Dendritic cell treated with granulocyte-macrophage colony-stimulating factor and Interleukin-4, amounts not matched to agents 40 ng/mL and 50 ng/mL, for 4 days (primary cell): ENCODE measurements around the gene RLF.

Source experiments
- H3K27ac Mint-ChIP-seq: one replicate; pipeline ENCODE4 v1.8.0; 2022; ENCODE audit warnings: mild to moderate bottlenecking, mixed read lengths
- H3K27me3 Mint-ChIP-seq: one replicate; pipeline ENCODE4 v1.8.0; 2022; ENCODE audit warnings: mild to moderate bottlenecking, mixed read lengths
- H3K36me3 Mint-ChIP-seq: one replicate; pipeline ENCODE4 v1.8.0; 2022; ENCODE audit warnings: low read depth, mixed read lengths
- H3K4me1 Mint-ChIP-seq: one replicate; pipeline ENCODE4 v1.8.0; 2022; ENCODE audit warnings: low read depth, mixed read lengths
- H3K4me3 Mint-ChIP-seq: one replicate; pipeline ENCODE4 v1.8.0; 2022; ENCODE audit warnings: mild to moderate bottlenecking, moderate library complexity, mixed read lengths
- H3K9me3 Mint-ChIP-seq: one replicate; pipeline ENCODE4 v1.8.0; 2022; ENCODE audit warnings: mixed read lengths
- intact Hi-C: fragments of 100-400 bp; cut with micrococcal nuclease; formaldehyde crosslinking; loops from one replicate; pipeline ENCODE4 v1.15.0; 2022

Gene RLF

GRCh38 chr1:40264354-40264781 is 103.2 kb downstream of the RLF start:
- intact Hi-C loops = loop anchor here (10.0 kb wide), 1 partner anchor 180 kb away; no protein-coding TSS in a partner anchor
- Mint-ChIP-seq H3K4me1 (peaks cover 6% of the 10 kb centered on the region), H3K4me3 (no peak overlapping the region), H3K27ac (no peak overlapping the region), H3K9me3 (no peaks in the 10 kb centered on the region), H3K36me3 (peaks cover 67% of the 10 kb centered on the region), H3K27me3 (no peaks in the 10 kb centered on the region)

DNA sequence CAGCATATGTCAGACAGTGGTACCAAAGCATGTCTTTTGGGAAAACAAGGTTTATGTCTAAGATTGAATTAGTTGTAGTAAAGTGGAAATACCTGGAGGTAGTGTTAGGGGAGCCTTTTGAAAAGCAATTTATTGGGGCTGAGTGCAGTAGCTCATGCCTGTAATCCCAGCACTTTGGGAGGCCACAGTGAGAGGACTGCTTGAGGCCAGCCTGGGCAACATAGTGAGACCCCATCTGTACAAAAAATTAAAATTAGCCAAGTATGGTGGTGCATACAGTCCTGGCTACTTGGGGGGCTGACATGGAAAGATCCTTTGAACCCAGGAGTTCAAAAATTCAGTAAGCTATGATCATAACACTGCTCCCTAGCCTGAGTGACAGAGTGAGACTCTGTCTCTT is 104.1 kb downstream of the RLF start:
- peaks cover 7% of the 10 kb centered on the region for H3K4me1 Mint-ChIP-seq
- peaks cover 67% of the 10 kb centered on the region for H3K36me3 Mint-ChIP-seq
- no peak overlapping the region for H3K4me3 Mint-ChIP-seq
- no peak overlapping the region for H3K27ac Mint-ChIP-seq
- no peaks in the 10 kb centered on the region for H3K9me3 Mint-ChIP-seq
- H3K27me3 Mint-ChIP-seq = no peaks in the 10 kb centered on the region
- intact Hi-C loops = loop anchor here (10.0 kb wide), 1 partner anchor 180 kb away; no protein-coding TSS in a partner anchor

DNA sequence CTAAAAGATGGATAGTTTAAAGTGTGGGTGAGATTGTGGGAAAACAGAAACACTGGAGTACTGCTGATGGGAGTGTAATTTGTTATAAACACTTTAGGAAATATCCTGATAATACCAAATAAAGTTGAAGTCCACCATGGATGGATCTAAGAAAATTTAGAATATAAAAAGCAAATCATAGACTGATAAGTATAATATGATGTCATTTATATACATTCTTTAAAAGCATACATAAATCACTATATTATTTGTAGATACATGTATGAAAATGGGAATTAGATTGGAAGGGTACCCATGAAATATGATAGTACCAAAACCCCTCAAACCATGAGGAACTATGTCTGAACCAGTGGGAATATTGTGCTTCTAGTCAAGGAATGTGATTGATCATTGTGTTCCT is 104.7 kb downstream of the RLF start:
- Mint-ChIP-seq H3K36me3 (peaks cover 67% of the 10 kb centered on the region), H3K27me3 (no peaks in the 10 kb centered on the region), H3K27ac (no peak overlapping the region), H3K4me1 (peaks cover 11% of the 10 kb centered on the region), H3K9me3 (no peaks in the 10 kb centered on the region), H3K4me3 (no peak overlapping the region)
- intact Hi-C loops = loop anchor here (10.0 kb wide), 1 partner anchor 181 kb away; no protein-coding TSS in a partner anchor

GRCh38 chr1:40266786-40267535 is 105.8 kb downstream of the RLF start:
- Mint-ChIP-seq H3K4me1 (peaks cover 11% of the 10 kb centered on the region), H3K27ac (no peak overlapping the region), H3K36me3 (peaks cover 63% of the 10 kb centered on the region), H3K4me3 (no peak overlapping the region), H3K27me3 (no peaks in the 10 kb centered on the region), H3K9me3 (no peaks in the 10 kb centered on the region)
- intact Hi-C loops = loop anchor here (10.0 kb wide), 1 partner anchor 182 kb away; no protein-coding TSS in a partner anchor

DNA sequence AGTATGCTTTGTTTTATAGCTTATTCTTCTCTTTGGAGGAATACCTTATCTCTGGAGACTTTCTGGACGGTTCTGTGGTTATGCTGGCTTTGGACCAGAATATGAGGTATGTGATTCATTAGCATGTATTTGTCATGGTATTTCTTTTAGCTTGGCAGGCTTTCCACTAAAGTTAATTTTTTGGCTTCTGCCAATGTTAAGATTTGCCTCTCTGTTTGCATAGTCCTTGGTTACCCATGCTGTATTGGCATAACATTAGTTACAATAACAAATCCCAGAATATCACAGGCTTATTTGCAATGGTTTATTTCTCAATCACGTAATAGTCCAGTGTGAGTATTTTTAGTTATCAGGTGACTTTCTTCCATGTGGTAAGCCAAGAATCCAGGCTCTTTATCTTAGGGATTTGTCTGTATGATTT is 106.6 kb downstream of the RLF start:
- Mint-ChIP-seq H3K4me3 (no peak overlapping the region), H3K27ac (no peak overlapping the region), H3K27me3 (no peaks in the 10 kb centered on the region), H3K4me1 (peaks cover 7% of the 10 kb centered on the region), H3K36me3 (peaks cover 62% of the 10 kb centered on the region), H3K9me3 (no peaks in the 10 kb centered on the region)
- intact Hi-C loops = loop anchor here (10.0 kb wide), 1 partner anchor 183 kb away; no protein-coding TSS in a partner anchor

DNA sequence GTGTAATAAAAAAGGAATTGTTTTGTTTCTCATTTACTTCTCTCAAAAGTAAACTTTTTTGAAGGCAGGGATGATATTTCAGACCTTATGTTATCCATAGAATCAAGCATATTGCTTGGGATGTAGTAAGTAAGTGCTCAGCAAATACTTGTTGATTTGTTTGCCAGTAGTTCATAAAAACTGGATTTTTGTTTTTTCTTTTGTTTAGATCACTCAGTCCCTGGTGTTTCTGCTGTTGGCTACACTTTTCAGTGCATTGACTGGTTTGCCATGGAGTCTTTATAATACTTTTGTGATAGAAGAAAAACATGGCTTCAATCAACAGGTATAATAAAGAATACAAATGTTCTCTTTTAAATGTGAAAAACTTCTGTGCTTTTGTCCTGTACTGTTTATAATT is 107.0 kb downstream of the RLF start:
- no peak overlapping the region for H3K4me3 Mint-ChIP-seq
- no peaks in the 10 kb centered on the region for H3K9me3 Mint-ChIP-seq
- H3K4me1 Mint-ChIP-seq = peaks cover 5% of the 10 kb centered on the region
- peaks cover 62% of the 10 kb centered on the region for H3K36me3 Mint-ChIP-seq
- H3K27ac Mint-ChIP-seq = no peak overlapping the region
- intact Hi-C loops = loop anchor here (10.0 kb wide), 1 partner anchor 183 kb away; no protein-coding TSS in a partner anchor
- no peaks in the 10 kb centered on the region for H3K27me3 Mint-ChIP-seq

DNA sequence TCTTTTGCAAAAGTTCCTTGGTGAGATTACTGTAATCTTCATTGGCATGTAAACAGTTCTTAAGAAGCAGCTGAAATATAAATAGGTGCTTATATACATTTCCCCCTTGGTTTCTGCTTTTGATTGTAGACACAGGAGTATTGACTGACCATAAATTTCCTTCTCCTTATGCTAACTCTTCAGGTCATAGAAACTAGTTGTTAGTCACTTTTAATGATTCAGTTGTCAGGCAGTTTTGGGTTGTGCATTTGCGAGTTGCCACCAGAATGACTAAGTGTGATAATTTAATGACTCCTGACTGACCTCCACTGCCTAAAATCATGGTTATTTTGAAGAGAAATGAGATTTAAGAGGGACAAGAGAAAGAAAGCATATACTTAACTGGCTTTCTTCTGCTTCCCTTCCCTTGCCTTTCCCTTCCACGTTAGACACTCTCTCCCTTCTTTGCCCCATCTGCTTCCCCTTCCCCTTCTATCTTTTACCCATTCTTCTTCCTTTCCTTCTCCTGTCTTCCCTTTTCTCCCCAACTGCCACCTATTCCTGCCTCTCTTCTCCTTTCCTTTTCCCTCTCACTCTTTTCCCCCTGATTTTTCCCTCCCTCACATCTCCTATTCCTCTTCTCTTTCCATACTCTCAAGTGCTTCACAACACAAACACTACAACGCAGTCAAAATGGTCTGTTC is 109.1 kb downstream of the RLF start:
- Mint-ChIP-seq H3K27ac (peak overlapping the region; percentile 2), H3K4me1 (peaks cover 15% of the 10 kb centered on the region), H3K4me3 (no peak overlapping the region), H3K36me3 (peaks cover 69% of the 10 kb centered on the region), H3K9me3 (no peaks in the 10 kb centered on the region), H3K27me3 (no peaks in the 10 kb centered on the region)
- intact Hi-C loops = loop anchor here (10.0 kb wide), 1 partner anchor 55 kb away; no protein-coding TSS in a partner anchor

DNA sequence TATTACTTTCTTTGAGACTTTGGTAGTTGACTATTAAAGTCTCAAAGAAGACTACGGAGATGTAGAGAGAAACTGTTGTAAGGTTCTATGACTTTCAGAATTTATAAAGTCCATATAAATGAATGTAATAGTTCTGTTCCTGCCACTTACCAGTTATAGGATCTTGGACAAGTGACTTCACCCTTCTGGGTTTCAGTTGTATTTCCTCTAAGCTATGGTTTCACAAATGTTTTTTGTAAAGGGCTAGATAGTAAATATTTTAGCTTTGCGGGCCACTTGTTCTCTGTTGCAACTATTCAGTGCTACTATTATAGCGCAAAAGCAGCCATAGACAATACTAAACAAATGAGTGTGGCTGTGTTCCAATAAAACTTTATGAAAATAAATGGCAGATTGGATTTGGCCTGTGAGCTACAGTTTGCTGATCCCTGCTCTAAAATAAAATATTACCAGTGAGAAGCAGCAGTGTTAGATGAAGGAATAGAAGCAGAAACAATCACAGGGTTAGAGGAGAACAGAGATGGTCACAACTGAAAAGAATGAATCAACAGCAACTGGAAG is 111.5 kb downstream of the RLF start:
- no peak overlapping the region for H3K27ac Mint-ChIP-seq
- H3K36me3 Mint-ChIP-seq = peaks cover 77% of the 10 kb centered on the region
- H3K27me3 Mint-ChIP-seq = no peaks in the 10 kb centered on the region
- H3K9me3 Mint-ChIP-seq = no peaks in the 10 kb centered on the region
- intact Hi-C loops = loop anchor here (10.0 kb wide), 1 partner anchor 52 kb away; no protein-coding TSS in a partner anchor
- no peak overlapping the region for H3K4me3 Mint-ChIP-seq
- peaks cover 20% of the 10 kb centered on the region for H3K4me1 Mint-ChIP-seq

DNA sequence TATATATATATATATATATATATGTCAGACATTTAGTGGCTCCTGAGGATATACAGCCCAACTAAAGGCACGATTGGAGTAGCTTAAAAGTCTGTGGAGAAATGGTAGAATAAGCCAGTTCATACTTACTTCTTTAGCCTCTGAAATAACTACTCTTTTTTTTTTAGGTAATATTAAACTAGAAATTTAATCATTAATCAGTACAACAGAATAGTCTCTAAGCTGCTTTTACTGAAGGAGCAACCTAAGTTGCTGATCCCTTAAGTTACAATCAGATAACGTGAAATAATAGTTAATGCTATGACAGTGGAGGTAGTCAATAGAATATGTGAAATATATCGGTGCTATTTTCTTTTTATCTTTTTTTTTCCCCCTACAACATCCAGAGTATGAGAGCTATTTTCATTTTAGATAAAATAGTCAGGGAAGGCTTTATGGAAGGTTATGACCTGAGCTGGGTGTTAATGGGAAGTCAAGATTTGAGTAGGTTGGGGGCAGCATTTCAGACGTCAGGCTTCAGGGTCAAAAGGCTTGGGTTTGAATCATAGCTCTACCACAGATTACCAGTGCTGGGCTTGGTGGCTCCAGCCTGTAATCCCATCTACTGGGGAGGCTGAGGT is 112.5 kb downstream of the RLF start:
- Mint-ChIP-seq H3K36me3 (peaks cover 68% of the 10 kb centered on the region), H3K9me3 (no peaks in the 10 kb centered on the region), H3K4me1 (peaks cover 20% of the 10 kb centered on the region), H3K27me3 (no peaks in the 10 kb centered on the region), H3K4me3 (no peak overlapping the region), H3K27ac (no peak overlapping the region)
- intact Hi-C loops = loop anchor here (10.0 kb wide), 1 partner anchor 51 kb away; no protein-coding TSS in a partner anchor

GRCh38 chr1:40274331-40274730 is 113.1 kb downstream of the RLF start:
- Mint-ChIP-seq H3K36me3 (peaks cover 63% of the 10 kb centered on the region), H3K27ac (peak overlapping the region; percentile 4), H3K4me3 (no peak overlapping the region), H3K27me3 (no peaks in the 10 kb centered on the region), H3K9me3 (no peaks in the 10 kb centered on the region), H3K4me1 (peaks cover 20% of the 10 kb centered on the region)
- intact Hi-C loops = loop anchor here (10.0 kb wide), 1 partner anchor 50 kb away; no protein-coding TSS in a partner anchor

DNA sequence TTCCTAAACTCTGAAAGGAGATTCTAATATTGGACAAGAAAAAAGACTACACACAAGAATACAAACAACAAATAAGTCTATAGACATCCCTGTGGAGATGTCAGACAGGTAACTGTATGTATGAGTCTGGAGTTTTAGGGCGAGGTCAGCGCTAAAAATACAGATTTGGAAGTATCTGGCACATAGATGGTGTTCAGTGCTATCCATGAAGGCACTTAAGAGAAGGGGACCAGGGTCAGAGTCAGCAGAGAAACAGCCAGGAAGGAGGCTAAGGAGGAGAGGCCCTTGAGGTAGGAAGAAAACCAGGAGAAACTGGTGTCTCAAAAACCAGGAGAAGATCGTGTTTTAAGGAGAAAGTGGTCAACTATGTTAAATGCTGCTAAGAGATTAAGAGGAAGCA is 114.9 kb downstream of the RLF start:
- Mint-ChIP-seq H3K4me3 (no peak overlapping the region), H3K4me1 (peaks cover 14% of the 10 kb centered on the region), H3K36me3 (peaks cover 60% of the 10 kb centered on the region), H3K27ac (no peak overlapping the region), H3K27me3 (no peaks in the 10 kb centered on the region), H3K9me3 (no peaks in the 10 kb centered on the region)
- intact Hi-C loops = loop anchor here (10.0 kb wide), 1 partner anchor 49 kb away; no protein-coding TSS in a partner anchor

DNA sequence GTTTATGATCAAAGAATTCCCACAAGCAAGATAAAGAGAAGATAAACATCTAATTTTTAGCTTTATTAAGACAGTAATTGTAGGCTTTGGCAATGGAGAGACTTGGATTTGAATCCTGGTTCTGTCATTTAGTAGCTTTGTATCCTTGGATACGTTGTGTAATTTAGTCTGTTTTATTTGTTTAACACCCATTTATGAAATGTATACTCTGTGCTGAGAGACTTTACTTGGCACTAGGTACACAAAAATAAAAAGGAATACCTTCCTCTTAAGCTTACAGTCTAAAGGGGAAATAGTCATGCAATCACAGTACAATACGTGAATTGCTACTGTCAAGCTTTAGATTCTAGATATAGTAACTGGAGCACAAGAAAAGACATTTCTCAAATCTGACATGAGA is 120.7 kb downstream of the RLF start:
- Mint-ChIP-seq H3K36me3 (peaks cover 67% of the 10 kb centered on the region), H3K4me1 (no peaks in the 10 kb centered on the region), H3K27me3 (no peaks in the 10 kb centered on the region), H3K27ac (no peak overlapping the region), H3K4me3 (no peak overlapping the region), H3K9me3 (no peaks in the 10 kb centered on the region)
- intact Hi-C loops = no loop called here
